Measurements from ENCODE around the gene C20orf96.
"Not testable (repeated sequence)": the region's sequence is repeated elsewhere in the genome, so short reads cannot be mapped to it uniquely, and the experiment has no call there.

Gene C20orf96

DNA sequence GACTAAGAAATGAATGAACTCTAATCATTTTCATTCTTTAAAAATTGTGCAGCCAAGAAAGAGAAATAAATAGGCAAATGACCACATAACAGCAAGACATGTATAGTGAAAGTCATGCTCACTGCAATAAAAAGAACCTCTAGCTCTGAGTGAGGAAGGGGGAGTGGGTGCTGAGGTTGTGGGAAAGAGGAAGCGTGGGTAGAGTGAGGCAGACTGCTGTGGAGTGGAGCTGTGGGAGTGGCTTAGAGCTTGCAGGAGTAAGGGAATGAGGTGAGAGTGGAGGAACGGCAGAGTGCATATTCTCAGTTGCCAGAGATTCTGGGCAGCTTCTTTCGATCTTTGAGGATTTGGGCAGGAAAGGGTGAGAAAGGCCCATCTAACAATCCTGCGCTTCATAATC is 53.1 kb downstream of the C20orf96 start:
- no peak for DNase-seq (ENCODE audit: low spot score)

DNA sequence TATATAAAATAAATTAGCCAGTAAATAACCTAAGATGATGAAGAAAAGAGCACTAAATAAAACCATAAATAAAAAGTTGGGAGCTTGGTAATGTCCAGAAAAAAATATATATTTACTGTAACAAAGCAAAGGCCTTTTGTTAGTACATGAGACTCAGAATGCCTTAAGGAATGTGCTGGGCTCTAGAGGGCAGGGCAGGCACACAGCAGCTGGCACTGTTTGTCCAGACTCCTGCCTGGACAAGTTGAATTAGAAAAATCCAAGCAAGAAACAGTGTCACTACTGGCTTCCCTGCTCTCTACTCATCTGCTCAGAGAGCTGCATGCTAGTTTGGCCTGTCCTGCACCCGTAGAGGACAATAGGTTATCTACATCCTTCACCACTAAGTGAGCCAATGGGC is 54.7 kb downstream of the C20orf96 start:
- no peak for DNase-seq (ENCODE audit: low spot score)

DNA sequence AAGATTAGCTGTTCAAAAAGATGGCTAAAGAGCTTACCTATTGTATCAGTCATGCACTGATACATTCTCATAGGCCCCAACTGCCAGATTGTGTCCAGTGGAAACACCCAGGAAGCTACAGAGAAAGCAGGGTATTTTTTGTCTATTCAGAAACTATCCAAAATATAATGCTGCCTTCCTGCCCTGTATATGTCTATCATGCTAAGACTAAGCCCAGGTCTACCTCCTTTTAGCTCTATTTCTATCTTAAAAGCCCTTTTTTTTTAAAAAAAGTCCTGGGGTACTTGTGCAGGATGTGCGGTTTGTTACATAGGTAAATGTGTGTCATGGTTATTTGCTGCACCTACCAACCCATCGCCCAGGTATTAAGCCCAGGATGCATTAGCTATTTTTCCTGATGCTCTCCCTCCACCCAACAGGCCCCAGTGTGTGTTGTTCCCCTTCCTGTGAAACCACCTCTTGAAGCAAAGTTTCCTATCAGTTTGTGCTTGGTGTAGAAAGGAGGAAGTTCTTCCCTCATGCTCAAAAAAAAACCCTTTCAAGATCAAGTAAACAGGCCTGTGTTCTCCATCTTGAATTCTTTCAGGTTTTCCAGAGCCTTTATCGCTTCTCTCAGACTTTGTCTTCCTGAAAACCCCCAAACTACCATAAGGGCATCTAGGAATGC is 63.0 kb downstream of the C20orf96 start:
- no peak for DNase-seq (ENCODE audit: low spot score)

GRCh38 chr20:226958-227357 is 63.6 kb downstream of the C20orf96 start, which contains the start of gene DEFB129:
Gene DEFB129, plus strand, starts transcription at chr20:227258. Its CDS starts 31 bp downstream, at chr20:227289.
- DNase-seq (ENCODE audit: low spot score), result no peak

- DNase-seq (ENCODE audit: low spot score), result not testable (repeated sequence)
These were observed 64.7 kb downstream of the C20orf96 start for GRCh38 chr20:225879-226278.

DNA sequence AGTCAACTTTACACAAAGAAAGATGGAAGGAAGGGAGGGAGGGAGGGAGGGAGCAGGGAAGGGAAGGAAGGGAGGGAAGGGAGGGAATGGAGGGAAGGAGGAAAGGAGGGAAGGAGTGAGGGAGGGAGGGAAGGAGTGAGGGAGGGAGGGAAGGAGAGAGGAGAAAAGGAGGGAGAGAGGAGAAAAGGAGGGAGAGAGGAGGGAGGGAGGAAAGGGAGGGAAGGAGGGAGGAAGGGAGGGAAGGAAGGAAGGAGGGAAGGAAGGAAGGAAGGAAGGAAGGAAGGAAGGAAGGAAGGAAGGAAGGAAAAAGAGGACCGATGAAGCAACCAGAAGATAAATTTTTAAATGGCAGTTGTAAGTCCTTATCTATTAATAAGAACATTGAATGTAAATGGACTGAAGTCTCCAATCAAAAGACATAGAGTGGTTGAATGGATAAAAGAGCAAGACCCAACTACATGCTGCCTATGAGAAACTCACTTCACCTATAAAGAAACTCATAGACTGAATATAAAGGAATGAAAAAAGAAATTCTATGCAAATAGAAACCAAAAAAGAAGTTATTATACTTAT is 69.2 kb downstream of the C20orf96 start:
- no peak for DNase-seq (ENCODE audit: low spot score)
